Inflammatory macrophage treated with lipopolysaccharide for 1 hour (primary cell): Measurements from ENCODE around the gene LRTM1.

Experiments
- DNase-seq, 2 donors: peaks; one replicate each; pipeline ENCODE4 v3.0.0-alpha.2; 2020 to 2022

LRTM1 gene

DNA sequence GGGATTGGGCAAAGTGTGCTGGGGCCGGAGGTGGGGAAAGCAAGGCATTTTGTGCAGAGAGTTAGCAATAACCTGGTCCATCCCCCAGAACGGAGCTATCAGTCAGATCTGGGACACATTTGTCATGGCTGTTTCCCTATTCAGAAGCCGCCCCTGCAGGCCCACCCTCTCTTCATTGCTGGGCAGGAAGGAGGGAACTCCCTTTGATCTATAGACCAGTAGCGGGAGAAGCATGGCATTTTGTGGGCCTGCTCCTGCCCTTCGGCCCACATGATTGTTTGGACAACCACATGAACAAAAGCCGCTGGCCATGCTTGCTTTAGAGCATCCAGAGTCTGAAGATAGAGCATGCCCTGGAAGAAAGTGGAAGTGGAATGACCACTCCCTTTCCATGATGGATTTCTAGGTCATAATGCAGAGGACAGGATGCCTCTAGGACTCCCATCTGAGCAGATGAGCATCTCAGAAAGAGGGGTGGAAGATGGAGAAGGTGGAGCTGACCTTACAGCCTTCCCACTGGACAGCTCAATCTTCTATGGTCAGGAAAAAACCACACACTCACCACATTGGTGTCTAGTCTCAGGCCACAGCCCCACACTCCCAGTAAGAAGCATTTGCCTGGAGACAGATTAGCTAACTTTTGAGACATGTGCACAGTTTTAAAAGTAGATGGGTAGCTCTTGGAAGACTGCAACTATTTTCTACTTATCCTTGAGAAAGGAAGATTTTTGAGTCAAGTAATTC lies 11.9 kb upstream of the LRTM1 start:
- DNase-seq = no peak

DNA sequence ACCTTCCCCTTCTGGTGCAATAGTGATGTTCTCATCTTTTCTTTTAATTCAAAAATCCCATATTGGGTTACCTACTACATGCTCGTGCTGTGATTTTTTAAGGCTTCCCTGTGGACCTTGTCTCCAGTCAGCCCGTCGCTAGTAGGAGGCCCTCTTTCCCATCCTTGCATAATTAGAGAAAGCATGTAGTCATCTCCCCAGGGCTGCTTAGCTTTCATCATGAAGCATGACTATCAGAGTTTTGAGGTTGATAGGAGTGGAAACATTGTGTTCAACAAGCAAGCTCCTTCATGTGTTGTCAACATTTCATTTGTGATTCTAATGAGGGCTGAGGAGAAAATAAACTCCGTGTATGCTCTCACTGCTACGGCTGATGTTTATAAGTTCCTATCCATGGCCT lies 8.7 kb upstream of the LRTM1 start:
- DNase-seq = no peak

DNA sequence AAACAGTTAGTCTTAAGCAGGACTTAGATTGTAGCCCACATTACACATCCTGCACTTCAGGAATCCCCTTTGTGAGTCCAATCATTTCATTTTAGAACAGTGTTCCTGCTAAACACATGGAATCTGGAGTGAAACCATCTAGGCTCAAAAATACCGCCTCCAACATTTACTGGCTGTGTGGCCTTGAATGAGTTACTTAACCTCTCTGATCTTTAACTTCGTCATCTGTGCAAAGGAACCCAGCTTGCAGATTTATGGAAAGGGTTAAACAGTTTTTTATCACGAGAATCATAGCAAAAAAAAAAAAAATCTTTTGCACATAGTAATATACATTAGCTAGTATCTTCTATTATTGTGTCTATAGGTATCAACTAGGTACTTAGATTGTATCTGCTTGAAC lies 8.0 kb upstream of the LRTM1 start:
- no peak for DNase-seq

GRCh38 chr3:54932606-54933005 lies 4.7 kb upstream of the LRTM1 start:
- DNase-seq = no peak

DNA sequence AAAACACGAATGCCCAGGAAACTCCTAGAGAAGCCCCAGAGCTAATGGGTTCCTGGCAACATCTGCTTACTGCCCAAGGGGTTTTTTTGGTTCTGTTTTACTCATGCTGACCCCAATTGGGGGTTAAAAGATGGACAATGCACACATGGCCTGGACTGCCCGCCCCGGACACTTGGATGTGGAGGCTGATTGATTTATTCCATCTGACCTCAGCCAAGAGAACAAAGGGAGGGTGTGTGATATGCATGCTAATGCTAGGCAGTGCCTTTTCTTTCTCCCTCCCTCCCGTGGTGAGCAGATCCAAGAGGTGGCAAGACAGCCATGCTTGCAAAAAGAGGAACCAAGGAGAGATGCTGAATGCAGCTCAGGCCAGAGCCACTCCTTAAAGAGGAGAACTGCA lies 3.3 kb upstream of the LRTM1 start:
- no peak for DNase-seq

DNA sequence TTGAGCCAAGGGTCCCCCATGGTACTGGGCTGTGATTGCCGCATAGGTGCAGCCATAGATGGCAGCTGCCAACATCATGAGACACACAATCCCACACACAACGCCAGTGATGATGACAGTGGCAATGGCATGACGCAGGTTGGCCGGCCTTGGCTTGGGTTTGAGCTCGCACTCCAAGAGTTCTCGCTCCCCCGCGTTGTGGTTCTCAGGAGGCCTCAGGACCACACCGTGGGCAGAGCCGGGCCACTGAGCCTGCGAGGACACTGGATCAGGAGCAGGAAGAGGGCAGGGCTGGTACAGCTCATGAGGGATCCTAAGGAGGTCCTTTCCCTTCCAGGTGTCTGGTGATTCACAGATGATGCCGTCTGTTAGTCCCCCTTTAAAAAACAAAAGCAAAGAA lies 9.3 kb downstream of the LRTM1 start:
- DNase-seq = no peak

DNA sequence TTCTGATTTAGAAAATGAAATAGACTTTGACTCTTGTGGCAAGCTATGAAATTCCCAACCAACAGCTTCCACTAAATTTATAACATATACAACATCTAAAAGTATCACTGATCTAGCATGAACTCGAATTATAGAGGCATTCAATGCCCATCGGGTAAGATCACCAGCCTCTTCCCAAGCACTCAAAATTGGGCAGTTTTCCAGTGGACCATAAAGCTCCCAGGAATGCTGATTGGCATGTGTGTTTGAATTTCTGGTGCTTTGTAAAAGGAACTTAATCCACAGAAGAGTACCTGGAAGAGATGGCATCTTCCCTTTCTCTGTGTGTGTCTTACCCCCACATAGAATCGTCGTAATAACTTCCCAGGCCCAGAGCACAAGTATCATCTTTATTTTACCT lies 10.0 kb downstream of the LRTM1 start:
- DNase-seq = no peak

GRCh38 chr3:54917174-54917573 lies 10.7 kb downstream of the LRTM1 start:
- DNase-seq = no peak

DNA sequence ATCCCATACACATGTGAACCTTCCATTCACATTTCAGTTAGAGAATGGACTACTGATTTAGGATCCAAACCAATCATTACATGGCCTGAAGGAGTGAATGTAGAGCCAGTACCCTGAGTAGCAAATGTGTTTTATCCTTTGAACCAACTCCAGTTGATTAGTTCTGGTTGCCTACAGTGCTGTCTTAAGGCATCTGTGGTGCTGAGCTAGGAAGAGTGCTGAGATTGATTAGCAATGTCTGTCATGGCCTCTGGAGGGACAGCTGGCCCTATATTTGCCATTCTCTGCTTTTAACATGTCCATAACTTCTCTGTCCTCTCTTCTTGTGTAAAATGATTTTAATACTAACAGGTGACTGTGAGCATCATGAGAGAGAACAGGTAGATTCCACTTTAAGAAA lies 11.1 kb downstream of the LRTM1 start:
- DNase-seq = no peak

DNA sequence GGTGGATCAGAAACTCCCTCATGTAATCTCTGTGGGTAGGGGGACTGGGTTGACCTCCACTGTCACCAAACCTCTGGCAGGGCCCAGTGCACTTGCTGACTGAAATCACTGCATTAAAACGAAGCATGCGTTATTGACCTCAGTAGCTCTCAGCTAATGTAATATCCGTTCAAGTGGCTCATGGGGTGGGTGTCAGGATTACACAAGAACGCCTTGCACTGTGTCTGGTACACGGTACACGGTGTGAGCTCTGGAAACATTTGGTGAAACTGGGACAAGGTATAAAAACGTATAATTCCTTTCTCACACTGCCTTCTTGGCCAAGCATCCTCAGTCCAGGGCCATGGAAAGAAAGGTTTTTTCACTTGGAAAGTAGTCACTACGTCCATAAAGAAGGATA lies 11.9 kb downstream of the LRTM1 start:
- no peak for DNase-seq

GRCh38 chr3:54915181-54915580 lies 12.7 kb downstream of the LRTM1 start:
- no peak for DNase-seq

GRCh38 chr3:54914180-54914579 lies 13.7 kb downstream of the LRTM1 start:
- DNase-seq = no peak

DNA sequence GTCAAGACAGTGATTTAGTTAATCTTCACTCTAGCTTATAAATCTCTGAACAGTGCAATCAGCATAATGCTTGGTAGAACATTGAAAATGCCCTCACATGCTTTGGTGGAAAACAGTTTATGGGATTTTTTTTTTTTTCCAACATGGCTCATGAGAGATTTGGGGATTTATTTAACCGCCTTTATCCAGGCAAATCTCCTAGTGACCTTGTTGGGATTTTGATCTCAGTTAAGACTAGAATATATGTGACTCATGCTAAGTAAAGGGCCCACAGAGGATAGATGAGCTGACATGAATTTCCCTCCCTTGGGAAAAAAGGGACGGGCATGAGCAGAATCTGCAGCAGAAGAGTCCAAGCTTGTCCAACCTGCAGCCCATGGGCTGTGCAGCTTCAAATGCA lies 18.7 kb downstream of the LRTM1 start:
- no peak for DNase-seq

GRCh38 chr3:54906763-54907162 lies 21.1 kb downstream of the LRTM1 start:
- DNase-seq = no peak

DNA sequence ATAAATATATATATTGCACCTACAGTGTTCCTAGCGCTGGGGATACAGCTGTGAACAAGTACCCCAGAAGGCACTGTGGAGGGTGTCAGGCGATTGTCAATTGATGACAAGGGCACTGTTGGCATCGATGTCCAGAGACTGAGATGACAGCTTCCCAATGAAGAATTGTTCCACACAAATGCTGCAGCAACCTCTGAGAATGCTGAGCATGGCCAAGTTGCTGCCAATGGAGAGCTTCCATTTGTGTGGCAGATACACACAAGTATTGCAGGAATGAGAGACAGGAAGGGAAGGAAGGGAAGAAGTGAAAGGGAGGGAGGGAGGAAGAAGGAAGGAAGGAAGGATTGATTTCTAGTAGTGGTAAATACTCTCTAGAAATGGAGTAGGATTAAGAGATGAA lies 21.9 kb downstream of the LRTM1 start:
- DNase-seq = no peak

- DNase-seq = no peak
These were observed 22.5 kb downstream of the LRTM1 start for GRCh38 chr3:54905261-54905888.

- no peak for DNase-seq
These were observed 25.8 kb downstream of the LRTM1 start for GRCh38 chr3:54901906-54902685.

DNA sequence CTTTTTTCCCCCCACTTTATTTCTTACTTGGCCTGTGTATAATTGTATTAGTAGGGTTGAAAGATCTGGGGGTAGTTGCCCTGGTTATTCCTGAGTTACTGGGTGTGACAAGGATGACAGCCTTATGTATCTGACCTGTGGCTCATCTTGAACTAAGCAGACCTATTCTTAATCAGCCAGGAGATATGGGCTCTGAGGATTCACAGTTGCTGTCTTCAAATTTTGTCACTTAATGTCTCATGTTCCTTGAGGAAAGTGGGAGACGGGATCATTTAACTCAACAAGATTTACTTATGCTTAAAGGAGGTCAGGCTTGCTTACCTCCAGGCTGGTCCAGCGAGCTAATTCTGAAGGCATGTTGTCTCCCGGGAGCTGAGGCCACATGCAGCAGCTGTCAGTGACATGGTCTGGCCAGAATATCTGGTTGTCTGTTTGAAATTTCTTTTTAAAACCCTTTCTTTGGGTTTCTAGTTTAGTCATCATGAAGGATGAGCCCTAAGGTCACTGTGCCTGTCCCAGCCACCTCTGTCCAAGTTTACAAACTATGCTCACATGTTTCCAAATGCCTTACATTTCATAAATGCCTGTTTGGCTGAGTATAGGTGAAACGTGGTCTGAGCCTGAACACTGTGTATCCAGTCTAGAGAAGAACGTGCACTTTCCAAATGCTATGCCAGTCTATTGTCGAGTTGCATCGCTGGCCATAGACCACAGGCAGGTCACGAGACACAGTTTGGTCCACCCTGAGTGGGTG lies 26.8 kb downstream of the LRTM1 start:
- no peak for DNase-seq

DNA sequence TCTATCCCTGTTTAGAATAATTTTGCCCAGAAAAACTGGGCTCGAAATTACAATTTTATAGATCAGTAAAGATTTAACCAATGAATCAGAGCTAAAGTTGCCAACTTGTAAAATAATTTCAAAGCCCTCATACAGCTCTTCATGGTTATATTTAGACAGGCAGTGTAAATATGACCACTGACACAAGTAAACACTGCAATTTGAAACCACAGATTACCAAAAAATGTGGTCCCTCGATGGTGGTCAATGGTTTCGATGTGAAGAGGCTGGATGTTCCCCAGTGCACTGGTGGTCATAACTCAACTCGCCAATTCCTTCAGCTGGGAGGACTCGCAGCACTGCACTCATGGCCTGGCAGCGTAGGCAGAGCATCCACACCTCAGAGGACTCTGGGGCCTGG lies 28.6 kb downstream of the LRTM1 start:
- no peak for DNase-seq

GRCh38 chr3:54897028-54897711 lies 30.7 kb downstream of the LRTM1 start:
- DNase-seq = no peak

GRCh38 chr3:54895613-54896012 lies 32.2 kb downstream of the LRTM1 start:
- DNase-seq = no peak

- DNase-seq = no peak
These were observed 35.7 kb downstream of the LRTM1 start for GRCh38 chr3:54892168-54892567.

DNA sequence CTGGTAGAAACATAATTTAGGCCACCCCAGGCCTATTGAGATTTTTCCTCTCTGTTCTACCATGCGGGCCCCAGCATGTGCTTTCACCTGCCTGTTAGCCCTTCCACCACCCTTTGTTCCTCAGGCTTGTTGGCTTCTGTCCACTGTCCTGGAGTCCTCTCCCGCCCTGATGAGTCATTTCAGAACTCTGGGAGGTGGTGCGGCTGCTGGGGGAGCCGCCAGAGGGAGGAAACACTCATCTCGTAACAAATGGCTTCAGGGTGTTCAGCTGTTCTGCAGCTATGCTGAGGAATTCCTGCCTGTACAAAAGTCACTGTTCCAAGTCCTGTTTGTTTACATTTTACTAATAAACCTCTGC lies 36.3 kb downstream of the LRTM1 start:
- DNase-seq = no peak
